Sigmoid colon (tissue), 4 donors: Measurements from ENCODE around the gene UBXN7.

Experiments
- EP300 ChIP-seq, 4 donors: sonication (generic); formaldehyde crosslinking; IDR thresholded peaks; one replicate each; pipeline ENCODE4 v1.6.1; 2017; ENCODE audit warnings: antibody characterized with exemption in 4 of 4
- TF ChIP-seq, protein P1 (sequence below), 4 experiments: fragments of 450-650 bp in 3 of 4; fragments of 200-600 bp in 1 of 4; IDR thresholded peaks; one replicate each; pipeline ENCODE4 v1.5.1; 2016 to 2019; ENCODE audit warnings: antibody characterized with exemption in 4 of 4, mild to moderate bottlenecking in 3 of 4, moderate library complexity in 2 of 4

DNA sequence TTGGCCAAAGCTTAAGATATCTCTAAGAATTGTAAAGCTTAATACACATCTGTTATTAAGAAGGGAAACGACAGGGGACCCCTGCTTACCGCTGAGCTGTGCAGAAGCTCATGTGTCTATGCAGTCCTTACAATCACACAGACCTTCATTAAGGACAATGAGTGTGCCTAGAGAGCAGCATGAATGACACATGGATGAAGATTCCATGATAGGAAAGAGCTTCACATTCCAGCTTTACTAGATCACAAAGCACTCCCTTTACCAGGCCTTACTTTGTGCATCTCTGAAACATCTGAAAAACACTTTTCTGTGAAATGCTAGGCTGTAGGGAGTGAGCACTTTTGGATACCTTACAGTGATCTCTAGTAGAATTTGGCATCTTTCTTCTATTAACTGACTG, 39.3 kb upstream of the UBXN7 start:
- TF ChIP-seq, protein P1, sequence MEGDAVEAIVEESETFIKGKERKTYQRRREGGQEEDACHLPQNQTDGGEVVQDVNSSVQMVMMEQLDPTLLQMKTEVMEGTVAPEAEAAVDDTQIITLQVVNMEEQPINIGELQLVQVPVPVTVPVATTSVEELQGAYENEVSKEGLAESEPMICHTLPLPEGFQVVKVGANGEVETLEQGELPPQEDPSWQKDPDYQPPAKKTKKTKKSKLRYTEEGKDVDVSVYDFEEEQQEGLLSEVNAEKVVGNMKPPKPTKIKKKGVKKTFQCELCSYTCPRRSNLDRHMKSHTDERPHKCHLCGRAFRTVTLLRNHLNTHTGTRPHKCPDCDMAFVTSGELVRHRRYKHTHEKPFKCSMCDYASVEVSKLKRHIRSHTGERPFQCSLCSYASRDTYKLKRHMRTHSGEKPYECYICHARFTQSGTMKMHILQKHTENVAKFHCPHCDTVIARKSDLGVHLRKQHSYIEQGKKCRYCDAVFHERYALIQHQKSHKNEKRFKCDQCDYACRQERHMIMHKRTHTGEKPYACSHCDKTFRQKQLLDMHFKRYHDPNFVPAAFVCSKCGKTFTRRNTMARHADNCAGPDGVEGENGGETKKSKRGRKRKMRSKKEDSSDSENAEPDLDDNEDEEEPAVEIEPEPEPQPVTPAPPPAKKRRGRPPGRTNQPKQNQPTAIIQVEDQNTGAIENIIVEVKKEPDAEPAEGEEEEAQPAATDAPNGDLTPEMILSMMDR (IDR thresholded peaks at IDR 0.05), result no peak
- TF ChIP-seq EP300 (IDR thresholded peaks at IDR 0.05), result no peak
